Sigmoid colon (tissue), 7 donors: Measurements from ENCODE around the gene KCND3. TPM values are rescaled to one million over a fixed set of nuclear protein-coding genes. Genes with fewer than 3 reads are reported as not detected.

Source experiments
- DNase-seq: peaks from one replicate; pipeline ENCODE4 v3.0.0-alpha.2; 2019
- H3K27ac ChIP-seq, 4 donors: fragments of 200-600 bp; sonication (generic); one replicate each; pipeline ENCODE4 v1.5.1; 2016 to 2019; ENCODE audit warnings: mild to moderate bottlenecking in 1 of 4
- H3K27me3 ChIP-seq, 3 donors: fragments of 200-600 bp; sonication (generic); one replicate each; pipeline ENCODE4 v1.5.1; 2019; ENCODE audit warnings: mild to moderate bottlenecking in 1 of 3
- H3K36me3 ChIP-seq, 4 donors: fragments of 200-600 bp; sonication (generic); one replicate each; pipeline ENCODE4 v1.5.1; 2016 to 2019
- H3K4me1 ChIP-seq, 4 donors: fragments of 200-600 bp; sonication (generic); one replicate each; pipeline ENCODE4 v1.5.1; 2017 to 2019
- H3K4me3 ChIP-seq, 4 donors: fragments of 200-600 bp; sonication (generic); one replicate each; pipeline ENCODE4 v1.5.1; 2017 to 2019; ENCODE audit warnings: mild to moderate bottlenecking in 2 of 4, moderate library complexity in 1 of 4
- H3K9me3 ChIP-seq, 4 donors: fragments of 200-600 bp in 3 of 4; sonication (generic) in 3 of 4; one replicate each; pipeline versions ENCODE4 v1.5.1 to v1.6.1; 2013 to 2019
- CTCF ChIP-seq, 4 experiments: fragments of 450-650 bp in 3 of 4; fragments of 200-600 bp in 1 of 4; IDR thresholded peaks; one replicate each; pipeline ENCODE4 v1.5.1; 2016 to 2019; ENCODE audit warnings: antibody characterized with exemption in 4 of 4, mild to moderate bottlenecking in 3 of 4, moderate library complexity in 2 of 4
- EP300 ChIP-seq, 4 donors: sonication (generic); formaldehyde crosslinking; IDR thresholded peaks; one replicate each; pipeline ENCODE4 v1.6.1; 2017; ENCODE audit warnings: antibody characterized with exemption in 4 of 4
- POLR2A ChIP-seq, 2 donors: fragments of 450-650 bp; IDR thresholded peaks; one replicate each; pipeline ENCODE4 v1.6.1; 2016; ENCODE audit warnings: antibody characterized with exemption in 2 of 2, mild to moderate bottlenecking in 2 of 2, moderate library complexity in 2 of 2
- POLR2AphosphoS5 ChIP-seq, 4 donors: sonication (generic); formaldehyde crosslinking; IDR thresholded peaks; one replicate each; pipeline ENCODE4 v1.6.1; 2017; ENCODE audit warnings: antibody characterized with exemption in 4 of 4
- WGBS, 2 donors: extraction: QIAGEN DNeasy Blood & Tissue Kit; methylation state at CpG; one replicate each; pipeline ENCODE4 v1.1.7; 2013; 5-methylcytosine and 5-hydroxymethylcytosine counted together
- intact Hi-C: fragments of 100-400 bp; cut with DNase I; formaldehyde crosslinking; loops from one replicate; pipeline ENCODE4 v1.15.1; 2023
- polyA plus RNA-seq, 3 donors: library from polyadenylated mRNA; stranded (reverse); fragments of 200-250 nt; gene quantifications; one replicate each; pipeline ENCODE4 v1.2.3, GENCODE V29; 2013
- total RNA-seq, 4 donors: library from RNA; depleted of rRNA; stranded (reverse); fragments of >200 nt; gene quantifications; one replicate each; pipeline ENCODE4 v1.1.0, GENCODE V29; 2016
- donor health status: healthy with polysubstance abuse.
- donor health status: Bipolar disorder and iron deficiency.
- donor health status: healthy.

KCND3 gene
- total and polyA plus RNA-seq, 7 donors, result 0.23 to 18.3 (median 5.9) TPM

GRCh38 chr1:111734856-111735255, 254.6 kb downstream of the KCND3 start:
- Histone ChIP-seq H3K9me3 (no peaks in the 10 kb centered on the region), H3K4me1 (peaks cover 0 to 61% (median 45%) of the 10 kb centered on the region in 4 donors), H3K4me3 (no peak overlapping the region), H3K27me3 (no peaks in the 10 kb centered on the region), H3K27ac (peak overlapping the region in 2 of 4 donors; percentile 6 to 77), H3K36me3 (peaks cover 0 to 5% (median 0%) of the 10 kb centered on the region in 4 donors)
- no peak for DNase-seq
- 86 to 88% methylated on average over 3 of the region's 3 CpGs for WGBS, 2 donors
- intact Hi-C loops, result loop anchor here (5.0 kb wide), 1 partner anchor 73 kb away; no protein-coding TSS in a partner anchor
- TF ChIP-seq POLR2AphosphoS5 (IDR thresholded peaks at IDR 0.05) (no peak), EP300 (IDR thresholded peaks at IDR 0.05) (no peak), POLR2A (IDR thresholded peaks at IDR 0.05) (no peak), CTCF (IDR thresholded peaks at IDR 0.05) (no peak)

- Histone ChIP-seq H3K4me1 (peaks cover 0 to 62% (median 46%) of the 10 kb centered on the region in 4 donors), H3K27ac (peak overlapping the region in 3 of 4 donors; percentile 6 to 77 (median 50)), H3K4me3 (no peak overlapping the region), H3K9me3 (no peaks in the 10 kb centered on the region), H3K36me3 (peaks cover 0 to 5% (median 0%) of the 10 kb centered on the region in 4 donors), H3K27me3 (no peaks in the 10 kb centered on the region)
- 92 to 98% methylated on average over 3 of the region's 3 CpGs for WGBS, 2 donors
- DNase-seq, result no peak
- no peak for TF ChIP-seq POLR2AphosphoS5 (IDR thresholded peaks at IDR 0.05)
- TF ChIP-seq EP300 (IDR thresholded peaks at IDR 0.05), result no peak
- no peak for TF ChIP-seq CTCF (IDR thresholded peaks at IDR 0.05)
- no peak for TF ChIP-seq POLR2A (IDR thresholded peaks at IDR 0.05)
- intact Hi-C loops, result no loop called here
Observed at GRCh38 chr1:111734426-111734825, 255.0 kb downstream of the KCND3 start.

- Histone ChIP-seq H3K27me3 (no peaks in the 10 kb centered on the region), H3K4me3 (no peak overlapping the region), H3K27ac (peak overlapping the region; percentile 6 to 77 (median 50)), H3K9me3 (no peaks in the 10 kb centered on the region), H3K4me1 (peaks cover 0 to 61% (median 46%) of the 10 kb centered on the region in 4 donors), H3K36me3 (peaks cover 0 to 5% (median 0%) of the 10 kb centered on the region in 4 donors)
- 84 to 91% methylated on average over 5 of the region's 5 CpGs for WGBS, 2 donors
- intact Hi-C loops, result no loop called here
- no peak for TF ChIP-seq EP300 (IDR thresholded peaks at IDR 0.05)
- TF ChIP-seq CTCF (IDR thresholded peaks at IDR 0.05), result no peak
- no peak for TF ChIP-seq POLR2AphosphoS5 (IDR thresholded peaks at IDR 0.05)
- TF ChIP-seq POLR2A (IDR thresholded peaks at IDR 0.05), result no peak
- no peak for DNase-seq
Observed at GRCh38 chr1:111733992-111734341, 255.5 kb downstream of the KCND3 start.

GRCh38 chr1:111733183-111733991, 256.1 kb downstream of the KCND3 start:
- Histone ChIP-seq H3K27me3 (no peaks in the 10 kb centered on the region), H3K27ac (peak overlapping the region in 3 of 4 donors; percentile 49 to 77 (median 50)), H3K4me1 (peaks cover 0 to 55% (median 43%) of the 10 kb centered on the region in 4 donors), H3K36me3 (peaks cover 0 to 5% (median 0%) of the 10 kb centered on the region in 4 donors), H3K9me3 (no peaks in the 10 kb centered on the region), H3K4me3 (no peak overlapping the region)
- DNase-seq, result no peak
- 49 to 57% methylated on average over 9 of the region's 9 CpGs for WGBS, 2 donors
- TF ChIP-seq CTCF (IDR thresholded peaks at IDR 0.05), result no peak
- TF ChIP-seq POLR2AphosphoS5 (IDR thresholded peaks at IDR 0.05), result peak in 2 of 4 donors; percentile 21 to 31
- intact Hi-C loops, result no loop called here
